Panc1 (cell line): ENCODE data around the gene ALX4.

ENCODE experiments used
- POLR2AphosphoS5 ChIP-seq: IDR thresholded peaks from 2 replicates; pipeline ENCODE4 v1.6.1; 2012; ENCODE audit warnings: mild to moderate bottlenecking, low read depth, low read length, moderate library complexity
- SIN3A ChIP-seq: IDR thresholded peaks from 2 replicates; pipeline ENCODE4 v1.6.1; 2012; ENCODE audit warnings: low read depth, mild to moderate bottlenecking, low read length, moderate library complexity, borderline replicate concordance; ENCODE audit not compliant: insufficient read depth
- TCF7L2 ChIP-seq: IDR thresholded peaks from 2 replicates; pipeline ENCODE4 v1.6.1; 2011; ENCODE audit warnings: mild to moderate bottlenecking, low read depth, low read length, inconsistent platforms
- TF ChIP-seq, protein P1 (sequence below): fragments of 450-650 bp; IDR thresholded peaks from 2 replicates; pipeline ENCODE4 v1.5.1; 2017; ENCODE audit warnings: mild to moderate bottlenecking
- TF ChIP-seq, protein P2 (sequence below), 2 experiments: IDR thresholded peaks; 2 replicates each; pipeline ENCODE4 v1.6.1; 2011 to 2012; ENCODE audit warnings: low read depth in 2 of 2, control low read depth in 1 of 2, low read length in 1 of 2, mild to moderate bottlenecking in 1 of 2, moderate library complexity in 1 of 2; ENCODE audit not compliant: insufficient read depth in 1 of 2

DNA sequence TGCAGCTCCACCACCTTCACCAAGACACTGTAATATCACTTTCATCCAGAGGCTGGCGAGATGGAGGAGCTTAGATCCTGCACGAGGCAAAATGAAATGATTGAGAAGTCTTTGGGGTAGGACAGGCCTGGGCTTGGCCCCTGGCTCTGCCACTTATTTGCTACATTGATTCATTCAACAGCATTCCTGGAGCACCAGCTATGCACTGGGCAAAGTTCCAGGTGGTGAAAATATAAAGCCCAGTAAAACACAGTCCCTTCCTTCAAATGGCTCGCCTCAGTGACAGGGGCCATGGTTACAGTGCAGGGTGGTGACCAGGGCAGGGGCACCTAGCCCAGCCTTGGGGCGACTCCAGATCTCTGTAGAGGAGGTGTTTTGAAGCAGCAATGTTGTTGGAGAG lies 19.7 kb downstream of the ALX4 start:
- TF ChIP-seq, protein P1, sequence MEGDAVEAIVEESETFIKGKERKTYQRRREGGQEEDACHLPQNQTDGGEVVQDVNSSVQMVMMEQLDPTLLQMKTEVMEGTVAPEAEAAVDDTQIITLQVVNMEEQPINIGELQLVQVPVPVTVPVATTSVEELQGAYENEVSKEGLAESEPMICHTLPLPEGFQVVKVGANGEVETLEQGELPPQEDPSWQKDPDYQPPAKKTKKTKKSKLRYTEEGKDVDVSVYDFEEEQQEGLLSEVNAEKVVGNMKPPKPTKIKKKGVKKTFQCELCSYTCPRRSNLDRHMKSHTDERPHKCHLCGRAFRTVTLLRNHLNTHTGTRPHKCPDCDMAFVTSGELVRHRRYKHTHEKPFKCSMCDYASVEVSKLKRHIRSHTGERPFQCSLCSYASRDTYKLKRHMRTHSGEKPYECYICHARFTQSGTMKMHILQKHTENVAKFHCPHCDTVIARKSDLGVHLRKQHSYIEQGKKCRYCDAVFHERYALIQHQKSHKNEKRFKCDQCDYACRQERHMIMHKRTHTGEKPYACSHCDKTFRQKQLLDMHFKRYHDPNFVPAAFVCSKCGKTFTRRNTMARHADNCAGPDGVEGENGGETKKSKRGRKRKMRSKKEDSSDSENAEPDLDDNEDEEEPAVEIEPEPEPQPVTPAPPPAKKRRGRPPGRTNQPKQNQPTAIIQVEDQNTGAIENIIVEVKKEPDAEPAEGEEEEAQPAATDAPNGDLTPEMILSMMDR: no peak
- no peak for TF ChIP-seq POLR2AphosphoS5
- TF ChIP-seq, protein P2, sequence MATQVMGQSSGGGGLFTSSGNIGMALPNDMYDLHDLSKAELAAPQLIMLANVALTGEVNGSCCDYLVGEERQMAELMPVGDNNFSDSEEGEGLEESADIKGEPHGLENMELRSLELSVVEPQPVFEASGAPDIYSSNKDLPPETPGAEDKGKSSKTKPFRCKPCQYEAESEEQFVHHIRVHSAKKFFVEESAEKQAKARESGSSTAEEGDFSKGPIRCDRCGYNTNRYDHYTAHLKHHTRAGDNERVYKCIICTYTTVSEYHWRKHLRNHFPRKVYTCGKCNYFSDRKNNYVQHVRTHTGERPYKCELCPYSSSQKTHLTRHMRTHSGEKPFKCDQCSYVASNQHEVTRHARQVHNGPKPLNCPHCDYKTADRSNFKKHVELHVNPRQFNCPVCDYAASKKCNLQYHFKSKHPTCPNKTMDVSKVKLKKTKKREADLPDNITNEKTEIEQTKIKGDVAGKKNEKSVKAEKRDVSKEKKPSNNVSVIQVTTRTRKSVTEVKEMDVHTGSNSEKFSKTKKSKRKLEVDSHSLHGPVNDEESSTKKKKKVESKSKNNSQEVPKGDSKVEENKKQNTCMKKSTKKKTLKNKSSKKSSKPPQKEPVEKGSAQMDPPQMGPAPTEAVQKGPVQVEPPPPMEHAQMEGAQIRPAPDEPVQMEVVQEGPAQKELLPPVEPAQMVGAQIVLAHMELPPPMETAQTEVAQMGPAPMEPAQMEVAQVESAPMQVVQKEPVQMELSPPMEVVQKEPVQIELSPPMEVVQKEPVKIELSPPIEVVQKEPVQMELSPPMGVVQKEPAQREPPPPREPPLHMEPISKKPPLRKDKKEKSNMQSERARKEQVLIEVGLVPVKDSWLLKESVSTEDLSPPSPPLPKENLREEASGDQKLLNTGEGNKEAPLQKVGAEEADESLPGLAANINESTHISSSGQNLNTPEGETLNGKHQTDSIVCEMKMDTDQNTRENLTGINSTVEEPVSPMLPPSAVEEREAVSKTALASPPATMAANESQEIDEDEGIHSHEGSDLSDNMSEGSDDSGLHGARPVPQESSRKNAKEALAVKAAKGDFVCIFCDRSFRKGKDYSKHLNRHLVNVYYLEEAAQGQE (IDR thresholded peaks at IDR 0.05; ENCODE audit: insufficient read depth in 1 of 2, low read depth in 2 of 2, low read length in 1 of 2): no peak
- no peak for TF ChIP-seq SIN3A
- no peak for TF ChIP-seq TCF7L2
